ENCODE data around the gene TDRD7. TPM values are rescaled to one million over a fixed set of nuclear protein-coding genes. Genes with fewer than 3 reads are reported as not detected.
A peak's percentile ranks its signal among the peaks of the same experiment; 100 is the strongest.

Gene TDRD7
- polyA plus RNA-seq, 4 donors, result 7.1 to 8.1 (median 7.7) TPM

- DNase-seq (ENCODE audit: low read depth in 4 of 4, low spot score in 2 of 4), result no peak
These were observed 24.4 kb upstream of the TDRD7 start for GRCh38 chr9:97387504-97387886.

GRCh38 chr9:97387936-97388684, 23.8 kb upstream of the TDRD7 start:
- no peak for DNase-seq (ENCODE audit: low read depth in 4 of 4, low spot score in 2 of 4)

- no peak for DNase-seq (ENCODE audit: low read depth in 4 of 4, low spot score in 2 of 4)
These were observed 23.1 kb upstream of the TDRD7 start for GRCh38 chr9:97388721-97389238.

GRCh38 chr9:97389249-97389648, 22.6 kb upstream of the TDRD7 start:
- DNase-seq (ENCODE audit: low read depth in 4 of 4, low spot score in 2 of 4), result no peak

- DNase-seq (ENCODE audit: low read depth in 4 of 4, low spot score in 2 of 4), result no peak
These were observed 21.0 kb upstream of the TDRD7 start for GRCh38 chr9:97390791-97391406.

GRCh38 chr9:97394881-97395280, 17.0 kb upstream of the TDRD7 start:
- DNase-seq (ENCODE audit: low read depth in 4 of 4, low spot score in 2 of 4), result no peak

GRCh38 chr9:97395745-97396144, 16.2 kb upstream of the TDRD7 start:
- no peak for DNase-seq (ENCODE audit: low read depth in 4 of 4, low spot score in 2 of 4)

- DNase-seq (ENCODE audit: low read depth in 4 of 4, low spot score in 2 of 4), result no peak
These were observed 15.6 kb upstream of the TDRD7 start for GRCh38 chr9:97396256-97396655.

- DNase-seq (ENCODE audit: low read depth in 4 of 4, low spot score in 2 of 4), result no peak
These were observed 14.7 kb upstream of the TDRD7 start for GRCh38 chr9:97397220-97397619.

- peak in 1 of 4 donors; percentile 29 for DNase-seq (ENCODE audit: low read depth in 4 of 4, low spot score in 2 of 4)
These were observed 12.7 kb upstream of the TDRD7 start for GRCh38 chr9:97398999-97399758.

- no peak for DNase-seq (ENCODE audit: low read depth in 4 of 4, low spot score in 2 of 4)
These were observed 8.1 kb upstream of the TDRD7 start for GRCh38 chr9:97403746-97404316.

- DNase-seq (ENCODE audit: low read depth in 4 of 4, low spot score in 2 of 4), result no peak
These were observed 6.3 kb upstream of the TDRD7 start for GRCh38 chr9:97405551-97405950.

GRCh38 chr9:97406620-97407177, 5.2 kb upstream of the TDRD7 start:
- DNase-seq (ENCODE audit: low read depth in 4 of 4, low spot score in 2 of 4), result no peak

- DNase-seq (ENCODE audit: low read depth in 4 of 4, low spot score in 2 of 4), result no peak
These were observed 3.3 kb upstream of the TDRD7 start for GRCh38 chr9:97408562-97408961.

GRCh38 chr9:97411440-97411788, 482 bp upstream of the TDRD7 start:
- DNase-seq (ENCODE audit: low read depth in 4 of 4, low spot score in 2 of 4), result no peak

- no peak for DNase-seq (ENCODE audit: low read depth in 4 of 4, low spot score in 2 of 4)
These were observed 910 bp downstream of the TDRD7 start for GRCh38 chr9:97412626-97413385.

GRCh38 chr9:97413462-97413861, 1.6 kb downstream of the TDRD7 start:
- no peak for DNase-seq (ENCODE audit: low read depth in 4 of 4, low spot score in 2 of 4)

- DNase-seq (ENCODE audit: low read depth in 4 of 4, low spot score in 2 of 4), result no peak
These were observed 3.2 kb downstream of the TDRD7 start for GRCh38 chr9:97415146-97415545.

- DNase-seq (ENCODE audit: low read depth in 4 of 4, low spot score in 2 of 4), result no peak
These were observed 7.0 kb downstream of the TDRD7 start for GRCh38 chr9:97418880-97419279.

- no peak for DNase-seq (ENCODE audit: low read depth in 4 of 4, low spot score in 2 of 4)
These were observed 7.5 kb downstream of the TDRD7 start for GRCh38 chr9:97419309-97419867.
